IMR-90 (cell line): ENCODE data around the gene PLB1. TPM values are rescaled to one million over a fixed set of nuclear protein-coding genes. Genes with fewer than 3 reads are reported as not detected.

Experiments
- ATAC-seq: fragments of 200-7000 bp; cut with Tn5 transposase; 2 replicates; pipeline ENCODE4 v1.9.1; 2020; ENCODE audit warnings: low read depth, mild to moderate bottlenecking, moderate library complexity
- BruUV-seq: library from RNA; stranded (reverse); fragments of 400-500 nt; replicated peaks from 2 replicates; lab custom pipeline; 2021; lab: Mats Ljungman, UMichigan
- CTCF ChIA-PET: fragments of 300-600 bp; formaldehyde crosslinking; extraction: SDS; loops from one replicate; lab custom pipeline; 2021; ENCODE audit warnings: antibody characterized with exemption; lab: Yijun Ruan, JAX
- POLR2A ChIA-PET: fragments of 300-600 bp; sonication (Branson Sonifier 250); formaldehyde crosslinking; loops from one replicate; lab custom pipeline; 2022; ENCODE audit warnings: antibody characterized with exemption; ENCODE audit not compliant: unreplicated experiment; lab: Charles Lee
- DNase-seq: peaks from one replicate; pipeline ENCODE4 v3.0.0; 2013
- H2AFZ ChIP-seq: replicated peaks from 2 replicates; pipeline ENCODE3; 2013; ENCODE audit warnings: low read length, mild to moderate bottlenecking; ENCODE audit not compliant: poor library complexity
- H2AK5ac ChIP-seq: 2 replicates; pipeline ENCODE4 v1.6.1; 2013; ENCODE audit warnings: low read depth, low read length, inconsistent platforms
- H2AK9ac ChIP-seq: replicated peaks from 2 replicates; pipeline ENCODE3; 2013; ENCODE audit warnings: mild to moderate bottlenecking, low read depth, low read length, moderate library complexity; ENCODE audit not compliant: poor library complexity
- H2BK120ac ChIP-seq: 2 replicates; pipeline ENCODE4 v1.6.1; 2013; ENCODE audit warnings: low read depth, low read length, inconsistent platforms
- H2BK15ac ChIP-seq: 3 replicates; pipeline ENCODE4 v1.6.1; 2013; ENCODE audit warnings: low read depth, low read length, inconsistent platforms
- H2BK20ac ChIP-seq: 2 replicates; pipeline ENCODE4 v1.6.1; 2013; ENCODE audit warnings: low read depth, mild to moderate bottlenecking, inconsistent platforms, low read length, moderate library complexity
- H2BK5ac ChIP-seq: 2 replicates; pipeline ENCODE4 v1.6.1; 2013; ENCODE audit warnings: mild to moderate bottlenecking, low read depth, low read length, inconsistent platforms; ENCODE audit not compliant: poor library complexity, severe bottlenecking
- H3K14ac ChIP-seq: replicated peaks from 2 replicates; pipeline ENCODE4 v1.6.1; 2013; ENCODE audit warnings: low read depth, low read length, inconsistent platforms
- H3K18ac ChIP-seq: 2 replicates; pipeline ENCODE4 v1.6.1; 2013; ENCODE audit warnings: low read depth, low read length, control low read depth
- H3K23ac ChIP-seq: 2 replicates; pipeline ENCODE4 v1.6.1; 2013; ENCODE audit warnings: low read depth, low read length, inconsistent platforms
- H3K27ac ChIP-seq: 2 replicates; pipeline ENCODE4 v1.5.1; 2013; ENCODE audit warnings: mild to moderate bottlenecking, control low read depth, low read length; ENCODE audit not compliant: insufficient read depth
- H3K27me3 ChIP-seq: 2 replicates; pipeline ENCODE4 v1.6.1; 2013; ENCODE audit warnings: low read length; ENCODE audit not compliant: control insufficient read depth, insufficient read depth
- H3K36me3 ChIP-seq: 2 replicates; pipeline ENCODE4 v1.6.1; 2013; ENCODE audit warnings: low read length, mixed read lengths; ENCODE audit not compliant: control insufficient read depth, insufficient read depth
- H3K4ac ChIP-seq: 2 replicates; pipeline ENCODE4 v1.6.1; 2013; ENCODE audit warnings: low read depth, low read length, inconsistent platforms
- H3K4me1 ChIP-seq: 2 replicates; pipeline ENCODE4 v1.6.1; 2013; ENCODE audit warnings: low read length, mixed read lengths; ENCODE audit not compliant: control insufficient read depth, insufficient read depth
- H3K4me2 ChIP-seq: 2 replicates; pipeline ENCODE4 v1.6.1; 2013; ENCODE audit warnings: low read depth, mild to moderate bottlenecking, control low read depth, low read length, moderate library complexity
- H3K4me3 ChIP-seq: 2 replicates; pipeline ENCODE4 v1.5.1; 2013; ENCODE audit warnings: low read depth, mild to moderate bottlenecking, control low read depth, low read length, moderate library complexity; ENCODE audit not compliant: insufficient read depth
- H3K56ac ChIP-seq: 2 replicates; pipeline ENCODE4 v1.6.1; 2013; ENCODE audit warnings: low read length, inconsistent platforms; ENCODE audit not compliant: insufficient read depth; ENCODE audit errors: extremely low read depth
- H3K79me1 ChIP-seq, 2 experiments: 2 replicates each; pipeline ENCODE4 v1.6.1; 2013; ENCODE audit warnings: low read length in 2 of 2, inconsistent platforms in 1 of 2, low read depth in 1 of 2
- H3K9ac ChIP-seq: 2 replicates; pipeline ENCODE4 v1.6.1; 2013; ENCODE audit warnings: low read depth, low read length, control low read depth
- H3K9me1 ChIP-seq: 2 replicates; pipeline ENCODE4 v1.6.1; 2013; ENCODE audit warnings: low read length, inconsistent platforms; ENCODE audit not compliant: insufficient read depth
- H3K9me3 ChIP-seq: 2 replicates; pipeline ENCODE4 v1.6.1; 2013; ENCODE audit warnings: low read length; ENCODE audit not compliant: control insufficient read depth, insufficient read depth
- H4K20me1 ChIP-seq: 2 replicates; pipeline ENCODE4 v1.6.1; 2013; ENCODE audit warnings: low read length, inconsistent platforms; ENCODE audit not compliant: insufficient read depth
- H4K5ac ChIP-seq: 2 replicates; pipeline ENCODE4 v1.6.1; 2013; ENCODE audit warnings: mild to moderate bottlenecking, low read depth, low read length, control low read depth
- H4K8ac ChIP-seq, 2 experiments: 2 replicates each; pipeline ENCODE4 v1.6.1; 2013; ENCODE audit warnings: low read depth in 2 of 2, low read length in 2 of 2, control low read depth in 1 of 2, inconsistent platforms in 1 of 2
- H4K91ac ChIP-seq: 2 replicates; pipeline ENCODE4 v1.6.1; 2013; ENCODE audit warnings: low read depth, low read length, inconsistent platforms; ENCODE audit not compliant: insufficient read depth
- MXI1 ChIP-seq: IDR thresholded peaks from 2 replicates; pipeline ENCODE4 v1.6.1; 2012; ENCODE audit warnings: low read depth, mild to moderate bottlenecking, low read length, moderate library complexity, borderline replicate concordance
- RAD21 ChIP-seq: IDR thresholded peaks from 2 replicates; pipeline ENCODE4 v1.6.1; 2012; ENCODE audit warnings: low read length, improper control_type of control experiment
- WGBS, 2 experiments: methylation state at CpG; one replicate each; pipeline versions ENCODE4 v1.1.5 to v1.1.7; 2013; ENCODE audit warnings: missing lambda C conversion rate in 2 of 2; ENCODE audit not compliant: insufficient read length in 1 of 2; ENCODE audit errors: extremely low coverage in 2 of 2; 5-methylcytosine and 5-hydroxymethylcytosine counted together
- dilution Hi-C: fragments of 300-500 bp; cut with HindIII; formaldehyde crosslinking; loops from one replicate; pipeline ENCODE4 v1.14.3; 2018; ENCODE audit warnings: low sequenced_read_pairs; ENCODE audit not compliant: unreplicated experiment
- in situ Hi-C: fragments of 300-500 bp; cut with MboI; formaldehyde crosslinking; loops from 3 replicates; pipeline ENCODE4 v1.14.3; 2019; ENCODE audit warnings: low sequenced_read_pairs, inconsistent platforms, mixed read lengths
- intact Hi-C: fragments of 100-400 bp; cut with micrococcal nuclease; formaldehyde crosslinking; loops from 2 replicates; pipeline ENCODE4 v1.10.0; 2022
- polyA plus RNA-seq, 3 experiments: library from polyadenylated mRNA; depleted of rRNA; stranded (reverse); fragments of >200 nt; gene quantifications; 2 replicates each; pipeline ENCODE4 v1.2.3, GENCODE V29; 2012; ENCODE audit warnings: low replicate concordance in 1 of 3
- total RNA-seq: library from RNA; depleted of rRNA; stranded (reverse); fragments of >200 nt; gene quantifications from 2 replicates; pipeline ENCODE4 v1.2.3, GENCODE V29; 2012

The PLB1 gene
- total and polyA plus RNA-seq, 2 of the 4 experiments (the other 2 are of a cell fraction): 0.74 to 0.90 TPM

GRCh38 chr2:28487258-28487657 lies 8.6 kb upstream of the PLB1 start:
- H3K14ac ChIP-seq: no peak overlapping the region
- no peaks in the 10 kb centered on the region for H3K36me3 ChIP-seq
- no peak overlapping the region for H3K4me2 ChIP-seq
- H2BK20ac ChIP-seq: no peak overlapping the region
- H2BK5ac ChIP-seq: no peak overlapping the region
- H3K56ac ChIP-seq: no peak overlapping the region
- no peak overlapping the region for H3K9ac ChIP-seq
- H3K9me1 ChIP-seq: no peaks in the 10 kb centered on the region
- DNase-seq (no peak), ATAC-seq (no peak)
- H4K91ac ChIP-seq: no peak overlapping the region
- no peak overlapping the region for H2BK15ac ChIP-seq
- H4K20me1 ChIP-seq: no peaks in the 10 kb centered on the region
- no peak overlapping the region for H3K18ac ChIP-seq
- CTCF ChIA-PET: no interaction called here
- H3K4me1 ChIP-seq: no peaks in the 10 kb centered on the region
- no TSS peak for BruUV-seq
- intact Hi-C loops: no loop called here
- TF ChIP-seq MXI1: no peak
- no peak for TF ChIP-seq RAD21
- in situ Hi-C loops: no loop called here
- H2BK120ac ChIP-seq: no peak overlapping the region
- POLR2A ChIA-PET: no interaction called here
- H4K8ac ChIP-seq: no peak overlapping the region
- no peak overlapping the region for H3K4me3 ChIP-seq
- no peak overlapping the region for H2AK5ac ChIP-seq
- H3K27me3 ChIP-seq: peaks cover 54% of the 10 kb centered on the region
- H3K79me1 ChIP-seq: no peaks in the 10 kb centered on the region
- no peak overlapping the region for H3K27ac ChIP-seq
- H3K4ac ChIP-seq: no peak overlapping the region
- no peak overlapping the region for H4K5ac ChIP-seq
- H2AFZ ChIP-seq: no peak overlapping the region
- no peak overlapping the region for H2AK9ac ChIP-seq
- H3K9me3 ChIP-seq: no peaks in the 10 kb centered on the region
- H3K23ac ChIP-seq: no peak overlapping the region
- 100% methylated on average over 1 of the region's 4 CpGs; no CpG with 5 or more reads in 1 of the 2 experiments for WGBS, 2 experiments
- dilution Hi-C loops: no loop called here
